ENCODE data around the gene NR0B1. TPM values are rescaled to one million over a fixed set of nuclear protein-coding genes. Genes with fewer than 3 reads are reported as not detected.

NR0B1 gene
- total RNA-seq, 2 donors from 2014 or later = 9.6 to 15.2 TPM

DNA sequence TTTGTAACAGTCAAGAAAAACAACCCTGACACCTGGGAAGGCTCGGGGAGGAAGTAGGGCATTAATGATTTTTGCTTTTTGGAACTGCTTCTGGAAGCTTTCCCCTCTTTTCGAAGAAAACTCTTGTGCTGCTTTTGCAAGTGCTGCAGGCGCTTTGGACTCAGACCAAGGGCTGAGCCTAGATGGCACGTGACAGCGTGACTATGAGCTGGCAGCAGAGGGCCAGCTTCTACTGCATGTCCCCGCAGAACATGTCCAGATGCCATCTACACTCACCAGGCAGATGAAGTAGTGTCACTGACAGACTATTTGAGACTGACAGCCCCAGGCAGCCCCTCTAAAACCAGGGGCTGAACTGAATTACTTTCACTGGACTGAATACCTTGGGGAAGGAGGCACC lies 6.2 kb downstream of the NR0B1 start:
- Mint-ChIP-seq H3K27me3 (ENCODE audit: insufficient read depth) (peaks cover 16% of the 10 kb centered on the region), H3K27ac (no peak overlapping the region), H3K36me3 (ENCODE audit: low read depth) (peaks cover 11% of the 10 kb centered on the region), H3K4me1 (peaks cover 34% of the 10 kb centered on the region), H3K9me3 (no peaks in the 10 kb centered on the region), H3K4me3 (no peak overlapping the region)
- Histone ChIP-seq H3K27ac (ENCODE audit: low read depth, low read length) (no peak overlapping the region), H3K4me3 (ENCODE audit: low read length) (no peak overlapping the region), H3K4me1 (ENCODE audit: control insufficient read depth, insufficient read depth, low read length) (no peaks in the 10 kb centered on the region), H3K9me3 (ENCODE audit: control insufficient read depth, low read length) (no peaks in the 10 kb centered on the region), H3K27me3 (ENCODE audit: control insufficient read depth, insufficient read depth, low read length, poor library complexity, severe bottlenecking) (no peaks in the 10 kb centered on the region), H3K36me3 (ENCODE audit: control insufficient read depth, insufficient read depth, low read length) (peaks cover 9% of the 10 kb centered on the region), H3K9ac (ENCODE audit: extremely low read depth, low read length, poor library complexity, severe bottlenecking) (no peak overlapping the region)
- TF ChIP-seq, protein P1, sequence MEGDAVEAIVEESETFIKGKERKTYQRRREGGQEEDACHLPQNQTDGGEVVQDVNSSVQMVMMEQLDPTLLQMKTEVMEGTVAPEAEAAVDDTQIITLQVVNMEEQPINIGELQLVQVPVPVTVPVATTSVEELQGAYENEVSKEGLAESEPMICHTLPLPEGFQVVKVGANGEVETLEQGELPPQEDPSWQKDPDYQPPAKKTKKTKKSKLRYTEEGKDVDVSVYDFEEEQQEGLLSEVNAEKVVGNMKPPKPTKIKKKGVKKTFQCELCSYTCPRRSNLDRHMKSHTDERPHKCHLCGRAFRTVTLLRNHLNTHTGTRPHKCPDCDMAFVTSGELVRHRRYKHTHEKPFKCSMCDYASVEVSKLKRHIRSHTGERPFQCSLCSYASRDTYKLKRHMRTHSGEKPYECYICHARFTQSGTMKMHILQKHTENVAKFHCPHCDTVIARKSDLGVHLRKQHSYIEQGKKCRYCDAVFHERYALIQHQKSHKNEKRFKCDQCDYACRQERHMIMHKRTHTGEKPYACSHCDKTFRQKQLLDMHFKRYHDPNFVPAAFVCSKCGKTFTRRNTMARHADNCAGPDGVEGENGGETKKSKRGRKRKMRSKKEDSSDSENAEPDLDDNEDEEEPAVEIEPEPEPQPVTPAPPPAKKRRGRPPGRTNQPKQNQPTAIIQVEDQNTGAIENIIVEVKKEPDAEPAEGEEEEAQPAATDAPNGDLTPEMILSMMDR (conservative IDR thresholded peaks at IDR 0.05) = no peak
- DNase-seq = peak; percentile 42
- 82 to 90% methylated on average over 3 to 6 of the region's 6 CpGs for WGBS, 2 experiments (ENCODE audit: insufficient coverage in 1 of 2, insufficient read length in 1 of 2)

DNA sequence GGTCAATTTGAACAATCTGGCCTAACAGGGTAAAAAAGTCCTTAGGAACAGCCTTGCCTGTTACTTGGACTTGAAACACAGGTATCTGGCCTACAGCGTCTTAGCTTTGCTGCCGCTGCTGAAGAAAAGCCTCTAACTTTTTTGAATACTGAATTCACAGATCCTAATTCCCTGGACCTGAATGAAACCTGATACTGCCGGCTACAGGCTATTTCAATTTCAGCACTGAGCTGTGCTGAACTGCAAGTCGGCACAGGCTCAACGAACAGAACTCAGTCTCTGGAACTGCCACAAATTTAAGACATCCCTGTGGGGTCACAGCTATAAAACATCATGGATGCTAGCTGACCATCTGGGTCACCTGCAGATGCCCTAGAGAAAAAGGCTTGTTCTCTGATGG lies 7.2 kb downstream of the NR0B1 start:
- DNase-seq = peak; percentile 35
- H3K27ac Mint-ChIP-seq = no peak overlapping the region
- H3K4me1 ChIP-seq (ENCODE audit: control insufficient read depth, insufficient read depth, low read length) = no peaks in the 10 kb centered on the region
- H3K4me1 Mint-ChIP-seq = peaks cover 35% of the 10 kb centered on the region
- TF ChIP-seq, protein P1 (conservative IDR thresholded peaks at IDR 0.05) = no peak
- peaks cover 6% of the 10 kb centered on the region for H3K27me3 Mint-ChIP-seq (ENCODE audit: insufficient read depth)
- H3K9me3 Mint-ChIP-seq = no peaks in the 10 kb centered on the region
- H3K36me3 ChIP-seq (ENCODE audit: control insufficient read depth, insufficient read depth, low read length) = peaks cover 9% of the 10 kb centered on the region
- H3K9ac ChIP-seq (ENCODE audit: extremely low read depth, low read length, poor library complexity, severe bottlenecking) = no peak overlapping the region
- no peak overlapping the region for H3K4me3 Mint-ChIP-seq
- no peak overlapping the region for H3K27ac ChIP-seq (ENCODE audit: low read depth, low read length)
- WGBS, 2 experiments (ENCODE audit: insufficient coverage in 1 of 2, insufficient read length in 1 of 2) = 37 to 58% methylated on average over 3 to 5 of the region's 5 CpGs
- no peaks in the 10 kb centered on the region for H3K27me3 ChIP-seq (ENCODE audit: control insufficient read depth, insufficient read depth, low read length, poor library complexity, severe bottlenecking)
- H3K36me3 Mint-ChIP-seq (ENCODE audit: low read depth) = peaks cover 11% of the 10 kb centered on the region
- no peak overlapping the region for H3K4me3 ChIP-seq (ENCODE audit: low read length)
- no peaks in the 10 kb centered on the region for H3K9me3 ChIP-seq (ENCODE audit: control insufficient read depth, low read length)

DNA sequence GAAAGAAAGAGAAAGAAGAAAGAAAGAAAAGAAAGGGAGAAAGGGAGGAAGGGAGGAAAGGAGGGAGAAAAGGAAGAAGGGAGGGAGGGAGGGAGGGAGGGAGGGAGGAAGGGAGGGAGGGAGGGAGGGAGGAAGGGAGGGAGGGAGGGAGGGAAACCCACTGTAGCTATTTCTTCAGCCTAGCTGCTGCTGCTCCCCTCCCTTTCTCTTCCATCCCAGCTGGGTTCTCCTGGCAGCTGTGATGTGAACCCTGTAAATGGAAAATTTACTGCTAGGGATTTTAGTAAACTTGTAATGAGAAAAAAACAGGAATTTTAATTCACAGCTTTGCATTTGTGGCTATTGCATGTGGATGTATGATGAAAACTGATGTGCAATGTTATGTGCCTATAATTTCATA lies 8.0 kb downstream of the NR0B1 start:
- Histone ChIP-seq H3K9me3 (ENCODE audit: control insufficient read depth, low read length) (no peaks in the 10 kb centered on the region), H3K27me3 (ENCODE audit: control insufficient read depth, insufficient read depth, low read length, poor library complexity, severe bottlenecking) (no peaks in the 10 kb centered on the region), H3K4me3 (ENCODE audit: low read length) (no peak overlapping the region), H3K36me3 (ENCODE audit: control insufficient read depth, insufficient read depth, low read length) (peaks cover 9% of the 10 kb centered on the region), H3K9ac (ENCODE audit: extremely low read depth, low read length, poor library complexity, severe bottlenecking) (no peak overlapping the region), H3K4me1 (ENCODE audit: control insufficient read depth, insufficient read depth, low read length) (no peaks in the 10 kb centered on the region), H3K27ac (ENCODE audit: low read depth, low read length) (no peak overlapping the region)
- no peak overlapping the region for H3K4me3 Mint-ChIP-seq
- H3K27me3 Mint-ChIP-seq (ENCODE audit: insufficient read depth) = no peaks in the 10 kb centered on the region
- H3K36me3 Mint-ChIP-seq (ENCODE audit: low read depth) = peaks cover 11% of the 10 kb centered on the region
- no peak overlapping the region for H3K27ac Mint-ChIP-seq
- TF ChIP-seq, protein P1 (conservative IDR thresholded peaks at IDR 0.05) = no peak
- DNase-seq = no peak
- H3K9me3 Mint-ChIP-seq = no peaks in the 10 kb centered on the region
- H3K4me1 Mint-ChIP-seq = peaks cover 38% of the 10 kb centered on the region

All from endodermal cell (in vitro differentiated cells).